ENCODE data around the gene ZNF219. TPM values are rescaled to one million over a fixed set of nuclear protein-coding genes. Genes with fewer than 3 reads are reported as not detected.

The ZNF219 gene
- total and polyA plus RNA-seq, 2 donors (not counting 1 experiment from before 2014, with no cell fraction given): 3.3 to 6.4 TPM

DNA sequence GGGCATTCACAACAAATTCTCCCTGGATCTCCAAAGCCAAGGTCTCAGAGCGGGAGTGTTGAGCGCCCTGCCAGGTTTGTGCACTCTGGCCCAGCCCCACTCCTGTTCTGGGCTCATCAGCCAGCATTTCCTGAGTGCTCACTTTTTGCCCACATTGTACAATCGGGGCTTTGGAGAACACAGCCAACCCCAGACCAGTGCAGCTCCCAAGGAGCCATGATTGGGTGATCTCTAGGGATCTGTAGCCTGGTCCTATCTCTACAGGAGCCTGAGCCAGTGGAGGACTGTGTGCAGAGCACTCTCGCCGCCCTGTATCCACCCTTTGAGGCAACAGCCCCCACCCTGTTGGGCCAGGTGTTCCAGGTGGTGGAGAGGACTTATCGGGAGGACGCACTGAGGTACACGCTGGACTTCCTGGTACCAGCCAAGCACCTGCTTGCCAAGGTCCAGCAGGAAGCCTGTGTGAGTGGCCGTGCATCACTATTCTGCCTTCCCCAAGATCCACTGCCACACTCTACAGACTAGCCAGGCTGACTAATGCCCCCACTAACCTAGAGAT, 25.6 kb downstream of the ZNF219 start:
- H3K9ac ChIP-seq (ENCODE audit: low read length): no peak overlapping the region
- H3K4me1 ChIP-seq (ENCODE audit: control insufficient read depth in 2 of 2, insufficient read depth in 2 of 2, low read length in 2 of 2): peaks cover 34 to 40% of the 10 kb centered on the region in 2 donors
- H3K27me3 ChIP-seq (replicated peaks in 1 of 4; ENCODE audit: control extremely low read depth in 1 of 4, control insufficient read depth in 3 of 4, insufficient read depth in 4 of 4, low read length in 3 of 4): peaks cover 0 to 50% (median 16%) of the 10 kb centered on the region in 4 experiments
- ChIA-PET POLR2A (no interaction called here), CTCF (interaction anchor here (0.9 to 6.2 kb wide), 5 partner anchors 11 to 58 kb away, joined by 3 to 133 read pairs (median 35); no protein-coding TSS in a partner anchor)
- peaks cover 19% of the 10 kb centered on the region for H3K27me3 Mint-ChIP-seq
- DNase-seq: no peak
- no peak for TF ChIP-seq EZH2 (IDR thresholded peaks at IDR 0.05; ENCODE audit: borderline replicate concordance, insufficient read depth, low read depth, low read length, poor library complexity, severe bottlenecking)
- TF ChIP-seq, protein P1, sequence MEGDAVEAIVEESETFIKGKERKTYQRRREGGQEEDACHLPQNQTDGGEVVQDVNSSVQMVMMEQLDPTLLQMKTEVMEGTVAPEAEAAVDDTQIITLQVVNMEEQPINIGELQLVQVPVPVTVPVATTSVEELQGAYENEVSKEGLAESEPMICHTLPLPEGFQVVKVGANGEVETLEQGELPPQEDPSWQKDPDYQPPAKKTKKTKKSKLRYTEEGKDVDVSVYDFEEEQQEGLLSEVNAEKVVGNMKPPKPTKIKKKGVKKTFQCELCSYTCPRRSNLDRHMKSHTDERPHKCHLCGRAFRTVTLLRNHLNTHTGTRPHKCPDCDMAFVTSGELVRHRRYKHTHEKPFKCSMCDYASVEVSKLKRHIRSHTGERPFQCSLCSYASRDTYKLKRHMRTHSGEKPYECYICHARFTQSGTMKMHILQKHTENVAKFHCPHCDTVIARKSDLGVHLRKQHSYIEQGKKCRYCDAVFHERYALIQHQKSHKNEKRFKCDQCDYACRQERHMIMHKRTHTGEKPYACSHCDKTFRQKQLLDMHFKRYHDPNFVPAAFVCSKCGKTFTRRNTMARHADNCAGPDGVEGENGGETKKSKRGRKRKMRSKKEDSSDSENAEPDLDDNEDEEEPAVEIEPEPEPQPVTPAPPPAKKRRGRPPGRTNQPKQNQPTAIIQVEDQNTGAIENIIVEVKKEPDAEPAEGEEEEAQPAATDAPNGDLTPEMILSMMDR (IDR thresholded peaks at IDR 0.05): no peak
- H3K4me3 Mint-ChIP-seq: peak overlapping the region; percentile 93
- H3K4me2 ChIP-seq (replicated peaks; ENCODE audit: low read depth, low read length, poor library complexity, severe bottlenecking): no peak overlapping the region
- H4K20me1 ChIP-seq (ENCODE audit: control insufficient read depth, insufficient read depth, low read length, poor library complexity, severe bottlenecking): no peaks in the 10 kb centered on the region
- 88% methylated on average over 9 of the region's 9 CpGs for WGBS (ENCODE audit: insufficient coverage)
- H3K36me3 ChIP-seq (replicated peaks in 1 of 2; ENCODE audit: control extremely low read depth in 1 of 2, control insufficient read depth in 1 of 2, extremely low read depth in 1 of 2, insufficient read depth in 2 of 2, low read length in 1 of 2): no peaks in the 10 kb centered on the region
- no peak overlapping the region for H3K27ac ChIP-seq (ENCODE audit: low read length in 2 of 2)
- intact Hi-C loops (cut with micrococcal nuclease): no loop called here
- H3K4me3 ChIP-seq (ENCODE audit: control extremely low read depth in 1 of 5, extremely low read depth in 1 of 5, insufficient read depth in 1 of 5, low read depth in 2 of 5, low read length in 4 of 5): no peak overlapping the region
- H2AFZ ChIP-seq (ENCODE audit: insufficient read depth, low read depth, low read length, poor library complexity, severe bottlenecking): no peak overlapping the region
- no peak for ATAC-seq (ENCODE audit: low read depth)
- H3K79me2 ChIP-seq (ENCODE audit: control insufficient read depth, insufficient read depth, low read length): no peaks in the 10 kb centered on the region
- no peaks in the 10 kb centered on the region for H3K9me3 Mint-ChIP-seq (ENCODE audit: insufficient read depth)
- peaks cover 0 to 9% (median 0%) of the 10 kb centered on the region in 3 donors for H3K9me3 ChIP-seq (ENCODE audit: control extremely low read depth in 1 of 3, control insufficient read depth in 2 of 3, insufficient read depth in 1 of 3, low read length in 2 of 3)
- H3K4me1 Mint-ChIP-seq: peaks cover 46% of the 10 kb centered on the region
- H3K27ac Mint-ChIP-seq: no peak overlapping the region

DNA sequence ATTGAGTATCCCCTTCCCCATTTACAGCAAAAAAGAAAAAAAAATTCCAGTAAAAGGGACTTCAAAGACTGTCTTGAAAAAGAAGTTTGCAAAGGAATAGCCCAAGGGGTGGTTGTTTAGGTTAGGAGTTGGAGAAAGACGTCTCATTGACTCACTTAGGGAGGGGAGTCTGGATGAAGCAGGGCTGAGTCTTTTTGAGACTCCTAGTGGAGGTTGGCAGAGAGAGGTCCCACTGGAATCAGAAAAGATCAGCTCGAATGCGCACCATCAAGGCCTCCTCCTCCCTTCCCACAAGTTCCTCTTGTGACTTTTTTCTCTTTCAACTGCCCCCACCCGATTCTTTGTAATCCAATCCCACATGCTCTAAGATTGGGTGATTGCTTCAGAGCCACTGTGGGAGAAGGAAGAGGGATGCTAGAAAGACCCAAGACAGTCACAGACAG, 26.4 kb downstream of the ZNF219 start:
- no peaks in the 10 kb centered on the region for H3K79me2 ChIP-seq (ENCODE audit: control insufficient read depth, insufficient read depth, low read length)
- Mint-ChIP-seq H3K9me3 (ENCODE audit: insufficient read depth) (no peaks in the 10 kb centered on the region), H3K4me3 (peak overlapping the region; percentile 93), H3K27ac (no peak overlapping the region), H3K4me1 (peaks cover 44% of the 10 kb centered on the region), H3K27me3 (peaks cover 20% of the 10 kb centered on the region)
- peak overlapping the region; percentile 70 for H3K9ac ChIP-seq (ENCODE audit: low read length)
- TF ChIP-seq EZH2 (IDR thresholded peaks at IDR 0.05; ENCODE audit: borderline replicate concordance, insufficient read depth, low read depth, low read length, poor library complexity, severe bottlenecking): no peak
- TF ChIP-seq, protein P1 (IDR thresholded peaks at IDR 0.05): no peak
- peak overlapping the region in 3 of 5 experiments; percentile 42 to 69 (median 53) for H3K4me3 ChIP-seq (ENCODE audit: control extremely low read depth in 1 of 5, extremely low read depth in 1 of 5, insufficient read depth in 1 of 5, low read depth in 2 of 5, low read length in 4 of 5)
- H3K27ac ChIP-seq (ENCODE audit: low read length in 2 of 2): no peak overlapping the region
- no peaks in the 10 kb centered on the region for H3K36me3 ChIP-seq (replicated peaks in 1 of 2; ENCODE audit: control extremely low read depth in 1 of 2, control insufficient read depth in 1 of 2, extremely low read depth in 1 of 2, insufficient read depth in 2 of 2, low read length in 1 of 2)
- ChIA-PET POLR2A (interaction anchor here (1.0 to 2.7 kb wide), 4 partner anchors 20 to 1847 kb away, joined by 4 to 27 read pairs (median 9); partner anchors contain the start of genes RBM23 and ZNF219), CTCF (interaction anchor here (0.9 to 6.2 kb wide), 7 partner anchors 10 to 57 kb away, joined by 3 to 133 read pairs (median 21); no protein-coding TSS in a partner anchor)
- DNase-seq: peak; percentile 38
- H3K4me2 ChIP-seq (replicated peaks; ENCODE audit: low read depth, low read length, poor library complexity, severe bottlenecking): peak overlapping the region; percentile 97
- intact Hi-C loops (cut with micrococcal nuclease): no loop called here
- whole genome bisulfite sequencing (ENCODE audit: insufficient coverage): 0% methylated on average over 1 of the region's 4 CpGs
- peaks cover 34 to 40% of the 10 kb centered on the region in 2 donors for H3K4me1 ChIP-seq (ENCODE audit: control insufficient read depth in 2 of 2, insufficient read depth in 2 of 2, low read length in 2 of 2)
- peaks cover 0 to 50% (median 18%) of the 10 kb centered on the region in 4 experiments for H3K27me3 ChIP-seq (replicated peaks in 1 of 4; ENCODE audit: control extremely low read depth in 1 of 4, control insufficient read depth in 3 of 4, insufficient read depth in 4 of 4, low read length in 3 of 4)
- peak overlapping the region; percentile 43 for H2AFZ ChIP-seq (ENCODE audit: insufficient read depth, low read depth, low read length, poor library complexity, severe bottlenecking)
- H3K9me3 ChIP-seq (ENCODE audit: control extremely low read depth in 1 of 3, control insufficient read depth in 2 of 3, insufficient read depth in 1 of 3, low read length in 2 of 3): peaks cover 0 to 9% (median 0%) of the 10 kb centered on the region in 3 donors
- H4K20me1 ChIP-seq (ENCODE audit: control insufficient read depth, insufficient read depth, low read length, poor library complexity, severe bottlenecking): no peaks in the 10 kb centered on the region
- ATAC-seq (ENCODE audit: low read depth): no peak
